ENCODE results near the gene S100A13.
"Not testable (repeated sequence)": the region's sequence is repeated elsewhere in the genome, so short reads cannot be mapped to it uniquely, and the experiment has no call there.

DNA sequence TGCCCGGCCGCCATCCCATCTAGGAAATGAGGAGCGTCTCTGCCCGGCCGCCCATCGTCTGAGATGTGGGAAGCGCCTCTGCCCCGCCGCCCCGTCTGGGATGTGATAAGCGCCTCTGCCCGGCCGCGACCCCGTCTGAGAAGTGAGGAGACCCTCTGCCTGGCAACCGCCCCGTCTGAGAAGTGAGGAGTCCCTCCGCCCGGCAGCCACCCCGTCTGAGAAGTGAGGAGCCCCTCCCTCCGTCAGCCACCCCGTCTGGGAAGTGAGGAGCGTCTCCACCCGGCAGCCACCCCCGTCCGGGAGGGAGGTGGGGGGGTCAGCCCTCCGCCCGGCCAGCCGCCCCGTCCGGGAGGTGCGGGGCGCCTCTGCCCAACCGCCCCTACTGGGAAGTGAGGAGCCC, 44.5 kb downstream of the S100A13 start:
- TF ChIP-seq POLR2A (IDR thresholded peaks at IDR 0.05); EP300 (IDR thresholded peaks at IDR 0.05; ENCODE audit: low read depth): not testable (repeated sequence)
- TF ChIP-seq, protein P1, sequence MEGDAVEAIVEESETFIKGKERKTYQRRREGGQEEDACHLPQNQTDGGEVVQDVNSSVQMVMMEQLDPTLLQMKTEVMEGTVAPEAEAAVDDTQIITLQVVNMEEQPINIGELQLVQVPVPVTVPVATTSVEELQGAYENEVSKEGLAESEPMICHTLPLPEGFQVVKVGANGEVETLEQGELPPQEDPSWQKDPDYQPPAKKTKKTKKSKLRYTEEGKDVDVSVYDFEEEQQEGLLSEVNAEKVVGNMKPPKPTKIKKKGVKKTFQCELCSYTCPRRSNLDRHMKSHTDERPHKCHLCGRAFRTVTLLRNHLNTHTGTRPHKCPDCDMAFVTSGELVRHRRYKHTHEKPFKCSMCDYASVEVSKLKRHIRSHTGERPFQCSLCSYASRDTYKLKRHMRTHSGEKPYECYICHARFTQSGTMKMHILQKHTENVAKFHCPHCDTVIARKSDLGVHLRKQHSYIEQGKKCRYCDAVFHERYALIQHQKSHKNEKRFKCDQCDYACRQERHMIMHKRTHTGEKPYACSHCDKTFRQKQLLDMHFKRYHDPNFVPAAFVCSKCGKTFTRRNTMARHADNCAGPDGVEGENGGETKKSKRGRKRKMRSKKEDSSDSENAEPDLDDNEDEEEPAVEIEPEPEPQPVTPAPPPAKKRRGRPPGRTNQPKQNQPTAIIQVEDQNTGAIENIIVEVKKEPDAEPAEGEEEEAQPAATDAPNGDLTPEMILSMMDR (IDR thresholded peaks at IDR 0.05) = not testable (repeated sequence)
